GM12865 (cell line): ENCODE results near the gene MTHFD1L.

Experiments used
- DNase-seq: peaks from one replicate; pipeline ENCODE4 v3.0.0; 2010; ENCODE audit warnings: low read depth
- H3K4me3 ChIP-seq: 2 replicates; pipeline ENCODE4 v1.5.1; 2011; ENCODE audit warnings: mild to moderate bottlenecking, low read depth, low read length, control low read depth
- CTCF ChIP-seq: IDR thresholded peaks from 2 replicates; pipeline ENCODE4 v1.5.1; 2011; ENCODE audit warnings: low read length, control low read depth, low read depth, inconsistent platforms; ENCODE audit not compliant: insufficient read depth; ENCODE audit errors: missing control alignments

The MTHFD1L gene

GRCh38 chr6:151128763-151129370 is 263.4 kb downstream of the MTHFD1L start:
- no peak overlapping the region for H3K4me3 ChIP-seq
- DNase-seq = no peak
- no peak for TF ChIP-seq CTCF

GRCh38 chr6:151130329-151130728 is 264.8 kb downstream of the MTHFD1L start:
- no peak overlapping the region for H3K4me3 ChIP-seq
- TF ChIP-seq CTCF = no peak
- peak; percentile 18 for DNase-seq

- TF ChIP-seq CTCF = no peak
- no peak for DNase-seq
These were observed 266.0 kb downstream of the MTHFD1L start for GRCh38 chr6:151131324-151132007.

GRCh38 chr6:151136141-151136755 is 270.7 kb downstream of the MTHFD1L start:
- no peak for TF ChIP-seq CTCF
- H3K4me3 ChIP-seq = no peak overlapping the region
- no peak for DNase-seq

More at GRCh38 chr6:151131324-151132007, 266.0 kb downstream of the MTHFD1L start:
- no peak overlapping the region for H3K4me3 ChIP-seq

- no peak overlapping the region for H3K4me3 ChIP-seq
- no peak for TF ChIP-seq CTCF
- no peak for DNase-seq
These were observed 272.0 kb downstream of the MTHFD1L start for GRCh38 chr6:151137542-151137941.

GRCh38 chr6:151139524-151139923 is 274.0 kb downstream of the MTHFD1L start:
- no peak overlapping the region for H3K4me3 ChIP-seq
- TF ChIP-seq CTCF = no peak
- no peak for DNase-seq
